Endothelial cell of umbilical vein (primary cell): ENCODE measurements around the gene GNAO1. TPM values are rescaled to one million over a fixed set of nuclear protein-coding genes. Genes with fewer than 3 reads are reported as not detected.

Experiments used
- BruUV-seq: library from RNA; stranded (reverse); fragments of 400-500 nt; replicated peaks from 2 replicates; lab custom pipeline; 2021; lab: Mats Ljungman, UMichigan
- CTCF ChIA-PET: fragments of 300-600, 350-600 bp; sonication (Branson Sonifier 250); formaldehyde crosslinking; loops from one replicate; lab custom pipeline; 2021; ENCODE audit warnings: antibody characterized with exemption, inconsistent platforms; lab: Charles Lee
- POLR2A ChIA-PET: fragments of 300-600, 350-600 bp; sonication (Branson Sonifier 250); formaldehyde crosslinking; loops from one replicate; lab custom pipeline; 2021; ENCODE audit warnings: antibody characterized with exemption, inconsistent platforms; lab: Charles Lee
- DNase-seq: peaks from one replicate; pipeline ENCODE4 v3.0.0-alpha.2; 2011; ENCODE audit warnings: low read depth, low spot score
- FAIRE-seq: peaks from 2 replicates; lab custom pipeline; 2011; peaks lifted over from hg19 to GRCh38; lab: Jason Lieb, UNC
- H2AFZ ChIP-seq: 2 replicates; pipeline ENCODE4 v1.6.0; 2012; ENCODE audit warnings: low read depth, low read length, control low read depth, inconsistent platforms
- H3K27ac ChIP-seq: 2 replicates; pipeline ENCODE4 v1.5.1; 2011; ENCODE audit warnings: low read depth, mild to moderate bottlenecking, control low read depth, low read length, moderate library complexity; ENCODE audit not compliant: insufficient read depth
- H3K27me3 ChIP-seq, 2 experiments: 2 replicates each; pipeline versions ENCODE4 v1.6.0 to v1.6.1; 2011; ENCODE audit warnings: low read length in 2 of 2, mixed read lengths in 1 of 2; ENCODE audit not compliant: control insufficient read depth in 2 of 2, insufficient read depth in 2 of 2
- H3K36me3 ChIP-seq, 2 experiments: 2 replicates in 1 of 2; 3 replicates in 1 of 2; pipeline ENCODE4 v1.5.1; 2011; ENCODE audit warnings: low read length in 2 of 2, mild to moderate bottlenecking in 1 of 2, moderate library complexity in 1 of 2; ENCODE audit not compliant: control insufficient read depth in 2 of 2, insufficient read depth in 2 of 2; ENCODE audit errors: extremely low read depth in 1 of 2
- H3K4me1 ChIP-seq: 3 replicates; pipeline ENCODE4 v1.5.1; 2011; ENCODE audit warnings: mild to moderate bottlenecking, low read length; ENCODE audit not compliant: control insufficient read depth, insufficient read depth; ENCODE audit errors: extremely low read depth
- H3K4me2 ChIP-seq: 2 replicates; pipeline ENCODE4 v1.6.1; 2011; ENCODE audit warnings: low read length, control low read depth, mixed read lengths; ENCODE audit not compliant: insufficient read depth
- H3K4me3 ChIP-seq, 3 experiments: fragments of 200-600 bp in 1 of 3; sonication (generic), shearing (Covaris generic) in 1 of 3; replicated peaks in 1 of 3; 2 replicates each; pipeline ENCODE4 v1.5.1; 2011 to 2016; ENCODE audit warnings: control low read depth in 3 of 3, low read length in 3 of 3, mild to moderate bottlenecking in 2 of 3, inconsistent platforms in 1 of 3, low read depth in 1 of 3, moderate library complexity in 1 of 3; ENCODE audit not compliant: insufficient read depth in 1 of 3
- H3K79me2 ChIP-seq: 2 replicates; pipeline ENCODE4 v1.6.0; 2012; ENCODE audit warnings: low read length, inconsistent platforms; ENCODE audit not compliant: control insufficient read depth, insufficient read depth
- H3K9ac ChIP-seq: replicated peaks from 2 replicates; pipeline ENCODE3; 2011; ENCODE audit warnings: low read length, control low read depth; ENCODE audit not compliant: insufficient read depth; ENCODE audit errors: extremely low read depth
- H3K9me1 ChIP-seq: replicated peaks from 3 replicates; pipeline ENCODE4 v1.6.0; 2011; ENCODE audit warnings: mild to moderate bottlenecking, low read length; ENCODE audit not compliant: control insufficient read depth, insufficient read depth; ENCODE audit errors: extremely low read depth
- H3K9me3 ChIP-seq: replicated peaks from 2 replicates; pipeline ENCODE4 v1.5.1; 2012; ENCODE audit warnings: low read length, inconsistent platforms; ENCODE audit not compliant: control insufficient read depth, insufficient read depth
- H4K20me1 ChIP-seq: replicated peaks from 2 replicates; pipeline ENCODE3; 2011; ENCODE audit warnings: mild to moderate bottlenecking, low read length; ENCODE audit not compliant: control insufficient read depth, insufficient read depth; ENCODE audit errors: extremely low read depth
- CTCF ChIP-seq, 2 donors: IDR thresholded peaks; 1 replicate in 1 of 2; 2 replicates in 1 of 2; pipeline ENCODE4 v1.5.1; 2011; ENCODE audit warnings: low read length in 2 of 2, mild to moderate bottlenecking in 2 of 2, moderate library complexity in 2 of 2, control low read depth in 1 of 2, inconsistent platforms in 1 of 2, low read depth in 1 of 2; ENCODE audit not compliant: insufficient read depth in 1 of 2; ENCODE audit errors: extremely low read depth in 1 of 2
- EZH2 ChIP-seq: IDR thresholded peaks from 2 replicates; pipeline ENCODE4 v1.6.1; 2012; ENCODE audit warnings: borderline replicate concordance, low read depth, mild to moderate bottlenecking, moderate library complexity, low read length, inconsistent platforms; ENCODE audit not compliant: severe bottlenecking
- FOS ChIP-seq: IDR thresholded peaks from 2 replicates; pipeline ENCODE4 v1.6.1; 2011; ENCODE audit warnings: mild to moderate bottlenecking, low read length, moderate library complexity, borderline replicate concordance; ENCODE audit not compliant: insufficient read depth
- GATA2 ChIP-seq: IDR thresholded peaks from 2 replicates; pipeline ENCODE4 v1.7.0; 2011; ENCODE audit warnings: low read depth, mild to moderate bottlenecking, moderate library complexity, mixed read lengths, low read length; ENCODE audit not compliant: insufficient read length, insufficient read depth
- JUN ChIP-seq: IDR thresholded peaks from 2 replicates; pipeline ENCODE4 v1.6.1; 2011; ENCODE audit warnings: borderline replicate concordance, low read depth; ENCODE audit not compliant: insufficient read length, insufficient read depth
- MAX ChIP-seq: IDR thresholded peaks from 2 replicates; pipeline ENCODE4 v1.6.1; 2011; ENCODE audit not compliant: insufficient read depth, insufficient read length
- MYC ChIP-seq: IDR thresholded peaks from one replicate; pipeline ENCODE4 v1.6.1; 2011; ENCODE audit warnings: mild to moderate bottlenecking, low read depth, low read length
- POLR2A ChIP-seq: IDR thresholded peaks from 2 replicates; pipeline ENCODE4 v1.6.1; 2012; ENCODE audit warnings: low read depth, mild to moderate bottlenecking, control low read depth, low read length
- POLR2AphosphoS5 ChIP-seq: IDR thresholded peaks from 2 replicates; pipeline ENCODE4 v1.6.1; 2012; ENCODE audit warnings: low read depth, mild to moderate bottlenecking, control low read depth, low read length, moderate library complexity; ENCODE audit not compliant: insufficient read depth
- dilution Hi-C: fragments of 300-500 bp; cut with MboI; formaldehyde crosslinking; loops from one replicate; pipeline ENCODE4 v1.15.0; 2019; ENCODE audit warnings: low sequenced_read_pairs; ENCODE audit not compliant: extremely low pct_ligation_motif_present
- intact Hi-C: fragments of 100-400 bp; cut with micrococcal nuclease; formaldehyde crosslinking; loops from one replicate; pipeline ENCODE4 v1.10.0; 2022
- polyA plus RNA-seq, 4 experiments: library from polyadenylated mRNA; depleted of rRNA in 3 of 4; stranded (reverse) in 3 of 4; unstranded in 1 of 4; fragments of >200 nt; gene quantifications; 2 replicates each; pipeline versions ENCODE4 v1.2.1 to v1.2.3, GENCODE V29; 2011 to 2012; ENCODE audit warnings: missing spikeins in 1 of 4
- total RNA-seq: library from RNA; stranded (reverse); gene quantifications from 2 replicates; pipeline ENCODE4 v1.2.3, GENCODE V29; 2021

GNAO1 gene
- total and polyA plus RNA-seq, 2 donors (not counting 3 experiments of a cell fraction or from before 2014, with no cell fraction given), result not detected

- Histone ChIP-seq H3K4me1 (no peaks in the 10 kb centered on the region), H3K4me3 (no peak overlapping the region), H3K27ac (no peak overlapping the region), H4K20me1 (no peaks in the 10 kb centered on the region), H3K36me3 (no peaks in the 10 kb centered on the region), H3K27me3 (no peaks in the 10 kb centered on the region), H3K79me2 (no peaks in the 10 kb centered on the region), H3K4me2 (no peak overlapping the region), H3K9me1 (no peaks in the 10 kb centered on the region), H3K9me3 (no peaks in the 10 kb centered on the region), H3K9ac (no peak overlapping the region), H2AFZ (no peak overlapping the region)
- TF ChIP-seq CTCF (IDR thresholded peaks at IDR 0.05; ENCODE audit: extremely low read depth in 1 of 2, insufficient read depth in 1 of 2, low read depth in 1 of 2, low read length in 2 of 2) (no peak), GATA2 (no peak), MAX (no peak), EZH2 (no peak), POLR2AphosphoS5 (no peak), JUN (no peak), POLR2A (no peak), FOS (no peak), MYC (no peak)
- no TSS peak for BruUV-seq
- ChIA-PET POLR2A (no interaction called here), CTCF (no interaction called here)
- FAIRE-seq, result no peak
- no peak for DNase-seq
- dilution Hi-C loops (no loop called here), intact Hi-C loops (no loop called here)
Observed at GRCh38 chr16:56211435-56211981, 20.2 kb downstream of the GNAO1 start.
